ENCODE data around the gene MEGF8. TPM values are rescaled to one million over a fixed set of nuclear protein-coding genes. Genes with fewer than 3 reads are reported as not detected.
A peak's percentile ranks its signal among the peaks of the same experiment; 100 is the strongest.

The MEGF8 gene
- total and polyA plus RNA-seq, 12 donors: 7.2 to 51.9 (median 29.7) TPM

DNA sequence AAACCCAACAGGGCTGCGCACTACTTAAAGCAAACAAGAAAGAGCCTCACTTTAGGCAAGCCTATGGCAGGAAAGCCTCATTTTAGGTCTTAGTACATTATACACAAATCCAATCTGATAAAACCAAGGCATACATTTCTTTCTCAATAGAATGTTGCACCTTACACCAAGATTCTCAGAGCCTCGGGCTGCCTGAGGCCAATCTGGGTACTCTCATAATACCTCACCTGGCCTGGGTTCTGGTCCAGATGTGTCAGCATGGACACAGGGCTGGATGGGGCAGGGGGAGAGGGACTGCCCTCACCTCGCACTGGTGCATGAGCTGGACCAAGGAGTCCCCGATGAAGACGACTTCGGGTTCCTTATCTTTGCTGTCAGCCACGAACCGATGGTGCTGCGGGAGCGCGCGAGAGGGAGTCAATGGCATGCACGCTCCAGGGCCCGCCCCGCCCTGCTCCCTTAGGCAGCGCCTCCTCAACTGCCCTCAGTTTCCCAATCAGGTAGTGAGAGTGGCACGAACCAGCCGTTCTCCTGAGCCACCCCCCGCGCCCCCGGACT is 23.7 kb upstream of the MEGF8 start, which contains the start of gene PRR19:
Gene PRR19 (plus strand): TSS at position 487 of the 558 bp plus-strand sequence. CDS start 7,453 bp downstream, outside the sequence.
- Histone ChIP-seq H3K9me3 (replicated peaks in 1 of 3) (no peaks in the 10 kb centered on the region), H3K4me1 (replicated peaks in 1 of 2) (peaks cover 6 to 13% of the 10 kb centered on the region in 2 donors), H3K4me3 (peak within 1 kb of the TSS; percentile 8 to 67 (median 33)), H3K27me3 (no peaks in the 10 kb centered on the region), H3K36me3 (replicated peaks in 1 of 2) (no peaks in the 10 kb centered on the region), H3K27ac (peak within 1 kb of the TSS in 3 of 5 donors; percentile 27 to 73 (median 71))
- intact Hi-C loops (cut with DNase I): no loop called here
- 6 to 18% (median 9%) methylated on average over 10 to 21 of the region's 21 CpGs for WGBS, 4 donors
- no peak for TF ChIP-seq POLR2A (IDR thresholded peaks at IDR 0.05)
- TF ChIP-seq, protein P1, sequence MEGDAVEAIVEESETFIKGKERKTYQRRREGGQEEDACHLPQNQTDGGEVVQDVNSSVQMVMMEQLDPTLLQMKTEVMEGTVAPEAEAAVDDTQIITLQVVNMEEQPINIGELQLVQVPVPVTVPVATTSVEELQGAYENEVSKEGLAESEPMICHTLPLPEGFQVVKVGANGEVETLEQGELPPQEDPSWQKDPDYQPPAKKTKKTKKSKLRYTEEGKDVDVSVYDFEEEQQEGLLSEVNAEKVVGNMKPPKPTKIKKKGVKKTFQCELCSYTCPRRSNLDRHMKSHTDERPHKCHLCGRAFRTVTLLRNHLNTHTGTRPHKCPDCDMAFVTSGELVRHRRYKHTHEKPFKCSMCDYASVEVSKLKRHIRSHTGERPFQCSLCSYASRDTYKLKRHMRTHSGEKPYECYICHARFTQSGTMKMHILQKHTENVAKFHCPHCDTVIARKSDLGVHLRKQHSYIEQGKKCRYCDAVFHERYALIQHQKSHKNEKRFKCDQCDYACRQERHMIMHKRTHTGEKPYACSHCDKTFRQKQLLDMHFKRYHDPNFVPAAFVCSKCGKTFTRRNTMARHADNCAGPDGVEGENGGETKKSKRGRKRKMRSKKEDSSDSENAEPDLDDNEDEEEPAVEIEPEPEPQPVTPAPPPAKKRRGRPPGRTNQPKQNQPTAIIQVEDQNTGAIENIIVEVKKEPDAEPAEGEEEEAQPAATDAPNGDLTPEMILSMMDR (IDR thresholded peaks at IDR 0.05): no peak
- DNase-seq: peak in 1 of 7 donors; percentile 42

DNA sequence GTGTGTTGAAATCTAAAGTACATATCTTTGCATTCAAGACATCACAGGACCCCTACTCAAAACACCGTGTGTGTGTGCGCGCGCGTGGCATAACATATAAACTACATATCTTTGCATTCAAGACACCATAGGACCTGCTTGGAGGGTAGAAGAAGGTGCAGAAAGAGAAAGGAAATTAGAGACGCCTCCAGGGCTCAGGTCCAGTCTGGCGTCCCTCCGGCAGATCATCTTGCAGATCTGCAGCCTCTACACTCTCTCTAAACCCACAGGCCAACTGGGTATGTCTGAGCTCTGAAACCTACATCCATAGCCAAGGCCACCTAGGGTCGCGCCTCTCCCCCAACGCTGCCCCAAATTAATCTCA is 22.4 kb upstream of the MEGF8 start:
- no peak for DNase-seq
- peak overlapping the region in 1 of 5 donors; percentile 73 for H3K27ac ChIP-seq
- 69 to 80% (median 72%) methylated on average over 11 of the region's 11 CpGs for WGBS, 4 donors
- no peaks in the 10 kb centered on the region for H3K36me3 ChIP-seq (replicated peaks in 1 of 2)
- H3K9me3 ChIP-seq (replicated peaks in 1 of 3): no peaks in the 10 kb centered on the region
- peak overlapping the region in 1 of 4 donors; percentile 67 for H3K4me3 ChIP-seq
- no peaks in the 10 kb centered on the region for H3K27me3 ChIP-seq
- intact Hi-C loops (cut with DNase I): no loop called here
- TF ChIP-seq POLR2A (IDR thresholded peaks at IDR 0.05): no peak
- TF ChIP-seq, protein P1 (IDR thresholded peaks at IDR 0.05): no peak
- peaks cover 6 to 13% of the 10 kb centered on the region in 2 donors for H3K4me1 ChIP-seq (replicated peaks in 1 of 2)

DNA sequence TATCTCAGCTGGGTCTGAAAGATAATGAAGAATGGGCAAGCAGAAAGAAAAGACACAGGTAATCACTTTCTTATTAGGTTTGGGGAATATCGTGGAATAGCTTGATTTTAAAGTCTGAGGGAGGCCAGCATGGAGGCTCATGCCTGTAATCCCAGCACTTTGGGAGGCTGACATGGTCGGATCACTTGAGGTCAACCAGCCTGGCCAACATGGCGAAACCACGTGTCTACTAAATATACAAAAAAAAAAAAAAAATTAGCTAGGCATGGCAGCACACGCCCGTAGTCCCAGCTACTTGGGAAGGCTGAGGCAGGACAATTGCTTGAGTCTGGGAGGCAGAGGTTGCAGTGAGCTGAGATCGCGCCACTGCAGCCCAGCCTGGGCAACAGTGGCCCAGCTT is 21.6 kb upstream of the MEGF8 start:
- peaks cover 6 to 13% of the 10 kb centered on the region in 2 donors for H3K4me1 ChIP-seq (replicated peaks in 1 of 2)
- 88 to 93% (median 91%) methylated on average over 8 of the region's 8 CpGs for WGBS, 4 donors
- TF ChIP-seq, protein P1 (IDR thresholded peaks at IDR 0.05): no peak
- TF ChIP-seq POLR2A (IDR thresholded peaks at IDR 0.05): no peak
- DNase-seq: no peak
- H3K4me3 ChIP-seq: no peak overlapping the region
- no peaks in the 10 kb centered on the region for H3K36me3 ChIP-seq (replicated peaks in 1 of 2)
- intact Hi-C loops (cut with DNase I): no loop called here
- H3K27me3 ChIP-seq: no peaks in the 10 kb centered on the region
- no peaks in the 10 kb centered on the region for H3K9me3 ChIP-seq (replicated peaks in 1 of 3)
- H3K27ac ChIP-seq: no peak overlapping the region

DNA sequence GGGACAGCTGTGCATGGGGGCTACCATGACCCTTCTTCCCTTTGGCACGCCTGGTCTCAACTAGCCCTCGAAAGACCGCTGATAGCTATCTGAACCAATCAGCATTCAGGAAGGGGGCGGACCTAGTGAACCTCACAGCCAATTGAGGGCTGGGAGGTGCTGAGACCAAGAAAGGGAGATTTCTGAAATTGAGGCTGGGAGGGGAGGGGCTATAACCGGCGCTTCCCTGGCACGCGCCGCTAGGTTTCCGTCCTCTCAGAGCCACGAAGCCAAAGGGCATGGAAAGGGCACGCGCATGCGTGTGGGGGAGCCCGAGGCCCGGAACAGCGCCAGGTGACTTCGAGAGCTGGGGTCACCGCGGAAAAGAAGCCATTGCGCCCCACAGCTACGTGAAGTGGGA is 18.8 kb upstream of the MEGF8 start:
- no peak overlapping the region for H3K27ac ChIP-seq
- DNase-seq: no peak
- no peaks in the 10 kb centered on the region for H3K9me3 ChIP-seq (replicated peaks in 1 of 3)
- intact Hi-C loops (cut with DNase I): no loop called here
- H3K36me3 ChIP-seq (replicated peaks in 1 of 2): no peaks in the 10 kb centered on the region
- no peaks in the 10 kb centered on the region for H3K27me3 ChIP-seq
- peaks cover 5 to 10% of the 10 kb centered on the region in 2 donors for H3K4me1 ChIP-seq (replicated peaks in 1 of 2)
- TF ChIP-seq, protein P1 (IDR thresholded peaks at IDR 0.05): no peak
- TF ChIP-seq POLR2A (IDR thresholded peaks at IDR 0.05): no peak
- WGBS, 4 donors: 79 to 94% (median 90%) methylated on average over 22 of the region's 22 CpGs
- H3K4me3 ChIP-seq: no peak overlapping the region
